H9 (cell line): ENCODE data around the gene PDLIM7. TPM values are rescaled to one million over a fixed set of nuclear protein-coding genes. Genes with fewer than 3 reads are reported as not detected.

Source experiments
- DNase-seq: peaks from one replicate; pipeline ENCODE4 v3.0.0-alpha.2; 2017
- H2AFZ ChIP-seq: one replicate; pipeline ENCODE4 v1.6.1; 2013; ENCODE audit warnings: mild to moderate bottlenecking, low read length, control low read depth, moderate library complexity
- H2AK5ac ChIP-seq: 2 replicates; pipeline ENCODE4 v1.6.1; 2013; ENCODE audit warnings: low read length, control low read depth, mixed read lengths; ENCODE audit not compliant: insufficient read length
- H2BK120ac ChIP-seq: one replicate; pipeline ENCODE4 v1.6.1; 2013; ENCODE audit warnings: low read depth, mild to moderate bottlenecking, low read length, control low read depth, inconsistent platforms; ENCODE audit not compliant: poor library complexity, severe bottlenecking
- H2BK12ac ChIP-seq: 2 replicates; pipeline ENCODE4 v1.6.1; 2013; ENCODE audit warnings: low read length, control low read depth, mixed read lengths, low read depth; ENCODE audit not compliant: insufficient read length
- H2BK15ac ChIP-seq: 2 replicates; pipeline ENCODE4 v1.6.1; 2013; ENCODE audit warnings: low read depth, low read length, control low read depth
- H2BK20ac ChIP-seq: one replicate; pipeline ENCODE4 v1.6.1; 2013; ENCODE audit warnings: low read depth, mild to moderate bottlenecking, low read length, control low read depth, inconsistent platforms; ENCODE audit not compliant: poor library complexity, severe bottlenecking
- H2BK5ac ChIP-seq: 2 replicates; pipeline ENCODE4 v1.6.1; 2013; ENCODE audit warnings: low read length, control low read depth, mixed read lengths; ENCODE audit not compliant: insufficient read length
- H3K14ac ChIP-seq: 2 replicates; pipeline ENCODE4 v1.6.1; 2013; ENCODE audit warnings: low read length, control low read depth; ENCODE audit not compliant: insufficient read depth
- H3K18ac ChIP-seq: 2 replicates; pipeline ENCODE4 v1.6.1; 2013; ENCODE audit warnings: low read depth, mild to moderate bottlenecking, mixed read lengths, low read length, control low read depth; ENCODE audit not compliant: insufficient read length
- H3K23ac ChIP-seq: 2 replicates; pipeline ENCODE4 v1.6.1; 2013; ENCODE audit warnings: low read length, control low read depth, mixed read lengths, low read depth; ENCODE audit not compliant: insufficient read length
- H3K23me2 ChIP-seq: 2 replicates; pipeline ENCODE4 v1.6.1; 2013; ENCODE audit warnings: low read depth, mild to moderate bottlenecking, mixed read lengths, low read length, control low read depth; ENCODE audit not compliant: insufficient read length, poor library complexity, severe bottlenecking
- H3K27ac ChIP-seq: 2 replicates; pipeline ENCODE4 v1.5.1; 2013; ENCODE audit warnings: low read length, control low read depth, mixed read lengths, low read depth; ENCODE audit not compliant: insufficient read length
- H3K27me3 ChIP-seq: 2 replicates; pipeline ENCODE4 v1.6.1; 2013; ENCODE audit warnings: low read length, control low read depth, inconsistent platforms; ENCODE audit not compliant: insufficient read depth
- H3K4ac ChIP-seq: 2 replicates; pipeline ENCODE4 v1.6.1; 2013; ENCODE audit warnings: low read depth, mild to moderate bottlenecking, control low read depth, inconsistent platforms, low read length, moderate library complexity
- H3K4me1 ChIP-seq: 2 replicates; pipeline ENCODE4 v1.6.1; 2013; ENCODE audit warnings: low read length, control low read depth, inconsistent platforms; ENCODE audit not compliant: insufficient read depth
- H3K4me2 ChIP-seq: 2 replicates; pipeline ENCODE4 v1.6.1; 2013; ENCODE audit warnings: low read length, control low read depth, mixed read lengths; ENCODE audit not compliant: insufficient read length, insufficient read depth
- H3K56ac ChIP-seq: 2 replicates; pipeline ENCODE4 v1.6.1; 2013; ENCODE audit warnings: low read depth, mild to moderate bottlenecking, mixed read lengths, low read length, control low read depth; ENCODE audit not compliant: insufficient read length
- H3K79me1 ChIP-seq: 2 replicates; pipeline ENCODE4 v1.6.1; 2013; ENCODE audit warnings: low read depth, mild to moderate bottlenecking, moderate library complexity, low read length, control low read depth, inconsistent platforms; ENCODE audit not compliant: insufficient read depth, poor library complexity, severe bottlenecking
- H3K79me2 ChIP-seq: 2 replicates; pipeline ENCODE4 v1.6.1; 2013; ENCODE audit warnings: low read length, control low read depth, inconsistent platforms; ENCODE audit not compliant: insufficient read depth
- H3K9ac ChIP-seq: 2 replicates; pipeline ENCODE4 v1.6.1; 2013; ENCODE audit warnings: low read length, control low read depth, mixed read lengths; ENCODE audit not compliant: insufficient read length; ENCODE audit errors: extremely low read depth
- H3K9me3 ChIP-seq: one replicate; pipeline ENCODE4 v1.6.1; 2013; ENCODE audit warnings: low read depth, low read length, inconsistent platforms; ENCODE audit not compliant: control insufficient read depth
- H3T11ph ChIP-seq: one replicate; pipeline ENCODE4 v1.6.1; 2013; ENCODE audit warnings: mild to moderate bottlenecking, low read length, control low read depth, inconsistent platforms
- H4K20me1 ChIP-seq: one replicate; pipeline ENCODE4 v1.6.1; 2013; ENCODE audit not compliant: control insufficient read depth, insufficient read length, insufficient read depth
- H4K5ac ChIP-seq: 2 replicates; pipeline ENCODE4 v1.6.1; 2013; ENCODE audit warnings: low read depth, mild to moderate bottlenecking, mixed read lengths, low read length, control low read depth; ENCODE audit not compliant: insufficient read length
- H4K8ac ChIP-seq: replicated peaks from 2 replicates; pipeline ENCODE4 v1.6.1; 2013; ENCODE audit warnings: low read length, control low read depth, mixed read lengths, low read depth; ENCODE audit not compliant: insufficient read length
- H4K91ac ChIP-seq: 2 replicates; pipeline ENCODE4 v1.6.1; 2013; ENCODE audit warnings: low read depth, mild to moderate bottlenecking, moderate library complexity, mixed read lengths, low read length, control low read depth; ENCODE audit not compliant: insufficient read length
- H3K27ac Mint-ChIP-seq, 3 experiments: 2 replicates in 2 of 3; 3 replicates in 1 of 3; pipeline ENCODE4 v1.8.0; 2020 to 2021; ENCODE audit warnings: mixed read lengths in 3 of 3, mild to moderate bottlenecking in 1 of 3, moderate library complexity in 1 of 3
- H3K27me3 Mint-ChIP-seq: 2 replicates; pipeline ENCODE4 v1.8.0; 2021; ENCODE audit warnings: low read depth, mild to moderate bottlenecking, moderate library complexity, mixed read lengths
- H3K36me3 Mint-ChIP-seq, 3 experiments: 2 replicates in 2 of 3; 3 replicates in 1 of 3; pipeline ENCODE4 v1.8.0; 2020 to 2021; ENCODE audit warnings: low read depth in 3 of 3, mixed read lengths in 3 of 3; ENCODE audit not compliant: insufficient read depth in 1 of 3
- H3K4me1 Mint-ChIP-seq, 2 experiments: 2 replicates each; pipeline ENCODE4 v1.8.0; 2020; ENCODE audit warnings: mixed read lengths in 2 of 2
- H3K4me3 Mint-ChIP-seq, 2 experiments: 2 replicates in 1 of 2; 3 replicates in 1 of 2; pipeline ENCODE4 v1.8.0; 2020 to 2021; ENCODE audit warnings: mild to moderate bottlenecking in 2 of 2, mixed read lengths in 2 of 2, moderate library complexity in 1 of 2
- H3K9me3 Mint-ChIP-seq, 2 experiments: 2 replicates in 1 of 2; 3 replicates in 1 of 2; pipeline ENCODE4 v1.8.0; 2020; ENCODE audit warnings: mild to moderate bottlenecking in 2 of 2, mixed read lengths in 2 of 2, moderate library complexity in 1 of 2
- WGBS: extraction: QIAGEN DNeasy Blood & Tissue Kit; methylation state at CpG from one replicate; pipeline ENCODE4 v1.1.7; 2013; ENCODE audit warnings: missing lambda C conversion rate, low lambda C conversion rate, mixed read lengths; ENCODE audit not compliant: insufficient read length; ENCODE audit errors: extremely low coverage; 5-methylcytosine and 5-hydroxymethylcytosine counted together
- total RNA-seq: library from RNA; stranded (reverse); gene quantifications from 2 replicates; pipeline ENCODE4 v1.2.1, GENCODE V29; 2021
- TF ChIP-seq, protein P1 (sequence below): fragments of 200-600 bp; sonication (generic); conservative IDR thresholded peaks from 3 replicates; pipeline ENCODE4 v1.8.0; 2021; ENCODE audit warnings: antibody characterized with exemption, mild to moderate bottlenecking

Gene PDLIM7
- total RNA-seq, 1 experiment from 2014 or later = 137 TPM

DNA sequence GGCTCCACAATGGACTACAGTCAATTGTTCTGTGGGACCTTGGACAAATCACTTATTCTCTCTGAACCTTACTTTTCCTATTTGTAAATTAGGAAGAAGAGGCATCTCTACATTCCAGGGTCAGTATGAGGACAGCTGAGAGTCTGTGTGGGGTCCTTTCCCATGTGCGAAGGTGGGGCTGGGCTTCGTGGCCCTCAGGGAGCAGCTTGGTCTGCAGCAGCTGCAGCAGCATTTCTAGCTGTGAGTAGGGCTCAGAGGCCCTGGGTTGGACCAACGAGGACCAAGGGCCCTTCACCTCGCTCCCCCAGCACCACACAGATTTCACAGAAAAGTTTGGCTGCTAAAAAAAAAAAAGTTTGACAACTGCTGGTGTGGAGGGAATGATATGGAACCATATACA is 28.8 kb upstream of the PDLIM7 start:
- Histone ChIP-seq H3K4ac (no peak overlapping the region), H3K9ac (no peak overlapping the region), H3K27ac (no peak overlapping the region), H3K18ac (no peak overlapping the region), H4K20me1 (no peaks in the 10 kb centered on the region), H4K5ac (no peak overlapping the region), H2BK20ac (no peak overlapping the region), H2BK12ac (no peak overlapping the region), H3K23ac (no peak overlapping the region), H2BK5ac (no peak overlapping the region), H2BK15ac (no peak overlapping the region), H2AFZ (no peak overlapping the region), H3K79me1 (no peaks in the 10 kb centered on the region), H3K79me2 (no peaks in the 10 kb centered on the region), H3K4me2 (no peak overlapping the region), H2BK120ac (no peak overlapping the region), H3K14ac (no peak overlapping the region), H2AK5ac (no peak overlapping the region), H4K8ac (no peak overlapping the region), H3T11ph (no peak overlapping the region), H3K56ac (no peak overlapping the region), H3K27me3 (no peaks in the 10 kb centered on the region), H4K91ac (no peak overlapping the region), H3K4me1 (no peaks in the 10 kb centered on the region), H3K9me3 (no peaks in the 10 kb centered on the region), H3K23me2 (no peaks in the 10 kb centered on the region)
- no peak for DNase-seq
- Mint-ChIP-seq H3K4me3 (no peak overlapping the region), H3K27me3 (no peaks in the 10 kb centered on the region), H3K27ac (no peak overlapping the region), H3K36me3 (peaks cover 27 to 36% (median 29%) of the 10 kb centered on the region in 3 experiments; a peak in 6 of 7 replicates), H3K4me1 (no peaks in the 10 kb centered on the region), H3K9me3 (no peaks in the 10 kb centered on the region; a peak in 1 of 5 replicates)
- WGBS = no CpG with 5 or more reads among the region's 4 CpGs
- TF ChIP-seq, protein P1, sequence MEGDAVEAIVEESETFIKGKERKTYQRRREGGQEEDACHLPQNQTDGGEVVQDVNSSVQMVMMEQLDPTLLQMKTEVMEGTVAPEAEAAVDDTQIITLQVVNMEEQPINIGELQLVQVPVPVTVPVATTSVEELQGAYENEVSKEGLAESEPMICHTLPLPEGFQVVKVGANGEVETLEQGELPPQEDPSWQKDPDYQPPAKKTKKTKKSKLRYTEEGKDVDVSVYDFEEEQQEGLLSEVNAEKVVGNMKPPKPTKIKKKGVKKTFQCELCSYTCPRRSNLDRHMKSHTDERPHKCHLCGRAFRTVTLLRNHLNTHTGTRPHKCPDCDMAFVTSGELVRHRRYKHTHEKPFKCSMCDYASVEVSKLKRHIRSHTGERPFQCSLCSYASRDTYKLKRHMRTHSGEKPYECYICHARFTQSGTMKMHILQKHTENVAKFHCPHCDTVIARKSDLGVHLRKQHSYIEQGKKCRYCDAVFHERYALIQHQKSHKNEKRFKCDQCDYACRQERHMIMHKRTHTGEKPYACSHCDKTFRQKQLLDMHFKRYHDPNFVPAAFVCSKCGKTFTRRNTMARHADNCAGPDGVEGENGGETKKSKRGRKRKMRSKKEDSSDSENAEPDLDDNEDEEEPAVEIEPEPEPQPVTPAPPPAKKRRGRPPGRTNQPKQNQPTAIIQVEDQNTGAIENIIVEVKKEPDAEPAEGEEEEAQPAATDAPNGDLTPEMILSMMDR = no peak
